ENCODE data around the gene IL19. TPM values are rescaled to one million over a fixed set of nuclear protein-coding genes. Genes with fewer than 3 reads are reported as not detected.

The IL19 gene, protein sequence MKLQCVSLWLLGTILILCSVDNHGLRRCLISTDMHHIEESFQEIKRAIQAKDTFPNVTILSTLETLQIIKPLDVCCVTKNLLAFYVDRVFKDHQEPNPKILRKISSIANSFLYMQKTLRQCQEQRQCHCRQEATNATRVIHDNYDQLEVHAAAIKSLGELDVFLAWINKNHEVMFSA
- total RNA-seq (10 to 100 TPM in 1 of 5 donors, not detected in 4; 25.9 TPM), polyA plus RNA-seq (1 to 10 TPM in 1 of 3 donors, not detected in 2; 3.1 TPM)
- long read RNA-seq, donor 1 = 0 reads
- long read RNA-seq, donor 2 = 0 reads
- long read RNA-seq, donor 3 = 0 reads
- long read RNA-seq, donor 4 = 0 reads
- long read RNA-seq, donor 5 = 0 reads
- long read RNA-seq, donor 6 = 0 reads
- long read RNA-seq, donor 7, partial matches to known transcripts = 0 of 1 reads
- long read RNA-seq, donor 7, other reads (novel, unspliced or antisense) = 0 of 1 reads
- long read RNA-seq, donor 8 = 0 reads
- long read RNA-seq, donor 9 = 0 reads
- long read RNA-seq, donor 10, partial matches to known transcripts = 0 of 1 reads
- long read RNA-seq, donor 10, other reads (novel, unspliced or antisense) = 0 of 1 reads

DNA sequence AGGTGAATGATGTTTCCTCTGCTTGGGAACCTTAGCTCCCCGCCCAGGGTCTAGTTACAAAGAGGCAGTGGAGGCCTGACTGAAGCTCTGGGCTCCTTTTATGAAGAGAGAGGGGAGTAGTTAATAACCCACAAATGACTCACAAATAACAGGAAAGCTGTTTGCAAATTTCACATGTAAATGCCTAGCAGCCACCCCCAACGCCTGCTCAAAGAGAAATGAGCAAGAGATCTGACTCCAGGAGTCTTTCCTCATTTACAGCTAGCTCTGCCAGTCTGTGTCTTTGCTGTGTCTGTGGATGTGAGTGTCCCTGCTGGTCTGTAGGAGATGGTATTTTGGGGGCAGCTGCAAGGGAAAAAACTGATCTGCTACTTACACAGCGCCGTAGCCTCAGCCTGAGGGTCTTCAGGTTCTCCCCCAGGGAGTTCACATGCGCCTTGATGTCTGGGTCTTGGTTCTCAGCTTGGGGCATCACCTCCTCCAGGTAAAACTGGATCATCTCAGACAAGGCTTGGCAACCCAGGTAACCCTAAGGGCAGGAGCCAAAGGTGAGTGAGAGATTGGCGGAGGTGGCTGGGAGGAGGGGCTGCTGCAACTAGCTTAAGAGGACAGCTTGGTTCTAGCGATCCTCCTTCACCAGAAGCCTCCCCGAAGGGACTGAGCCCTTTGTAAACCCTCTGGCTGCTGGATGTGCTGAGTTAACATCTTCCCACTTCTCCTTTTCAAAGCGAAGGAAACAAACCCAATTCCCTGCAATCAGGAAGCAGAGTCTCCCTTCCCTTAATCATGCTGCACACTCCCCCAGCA lies at the start of gene IL19:
IL19 (plus strand) TSS at position 243 of the 807 bp plus-strand sequence. CDS start 65,890 bp downstream, outside the sequence.
- intact Hi-C loops (cut with DNase I; ENCODE audit: low total_unique reads) = no loop called here
- Histone ChIP-seq H3K9me3 (no peaks in the 10 kb centered on the region), H3K4me3 (peak within 1 kb of the TSS in 1 of 4 donors; percentile 19), H3K27me3 (peaks cover 0 to 16% (median 0%) of the 10 kb centered on the region in 3 donors), H3K27ac (peak within 1 kb of the TSS in 4 of 5 donors; percentile 29 to 65 (median 40)), H3K36me3 (no peaks in the 10 kb centered on the region), H3K4me1 (peaks cover 0 to 30% (median 0%) of the 10 kb centered on the region in 4 donors)
- no peak for TF ChIP-seq EP300 (IDR thresholded peaks at IDR 0.05)
- TF ChIP-seq, protein P1, sequence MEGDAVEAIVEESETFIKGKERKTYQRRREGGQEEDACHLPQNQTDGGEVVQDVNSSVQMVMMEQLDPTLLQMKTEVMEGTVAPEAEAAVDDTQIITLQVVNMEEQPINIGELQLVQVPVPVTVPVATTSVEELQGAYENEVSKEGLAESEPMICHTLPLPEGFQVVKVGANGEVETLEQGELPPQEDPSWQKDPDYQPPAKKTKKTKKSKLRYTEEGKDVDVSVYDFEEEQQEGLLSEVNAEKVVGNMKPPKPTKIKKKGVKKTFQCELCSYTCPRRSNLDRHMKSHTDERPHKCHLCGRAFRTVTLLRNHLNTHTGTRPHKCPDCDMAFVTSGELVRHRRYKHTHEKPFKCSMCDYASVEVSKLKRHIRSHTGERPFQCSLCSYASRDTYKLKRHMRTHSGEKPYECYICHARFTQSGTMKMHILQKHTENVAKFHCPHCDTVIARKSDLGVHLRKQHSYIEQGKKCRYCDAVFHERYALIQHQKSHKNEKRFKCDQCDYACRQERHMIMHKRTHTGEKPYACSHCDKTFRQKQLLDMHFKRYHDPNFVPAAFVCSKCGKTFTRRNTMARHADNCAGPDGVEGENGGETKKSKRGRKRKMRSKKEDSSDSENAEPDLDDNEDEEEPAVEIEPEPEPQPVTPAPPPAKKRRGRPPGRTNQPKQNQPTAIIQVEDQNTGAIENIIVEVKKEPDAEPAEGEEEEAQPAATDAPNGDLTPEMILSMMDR (IDR thresholded peaks at IDR 0.05) = no peak
- TF ChIP-seq POLR2A (IDR thresholded peaks at IDR 0.05) = no peak
- 64 to 72% (median 67%) methylated on average over 9 of the region's 9 CpGs for WGBS, 5 donors
- DNase-seq = peak in 1 of 2 donors; percentile 34

DNA sequence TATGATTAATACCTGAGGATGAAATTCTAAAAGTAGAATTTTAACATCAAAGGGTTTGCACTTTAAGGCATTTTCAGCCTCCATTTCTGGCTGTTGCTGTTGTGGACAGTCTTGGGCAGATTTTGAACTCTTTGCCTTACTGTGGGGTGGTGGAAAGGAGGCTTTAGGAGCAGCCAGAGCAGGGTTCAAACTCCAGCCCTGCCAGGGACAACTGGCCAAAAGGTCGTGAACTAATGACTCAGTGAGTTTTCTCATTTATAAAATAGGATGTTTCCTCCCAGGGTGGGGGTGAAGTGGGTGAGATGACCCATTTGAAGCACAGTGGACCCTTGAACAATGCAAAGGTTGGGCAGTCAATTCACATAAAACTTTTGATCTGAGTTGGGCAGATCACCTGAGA lies 49.1 kb upstream of the IL19 start:
- H3K4me3 ChIP-seq = no peak overlapping the region
- no peaks in the 10 kb centered on the region for H3K9me3 ChIP-seq
- no peaks in the 10 kb centered on the region for H3K27me3 ChIP-seq
- TF ChIP-seq, protein P1 (IDR thresholded peaks at IDR 0.05) = no peak
- no peak for TF ChIP-seq POLR2A (IDR thresholded peaks at IDR 0.05)
- no peak for TF ChIP-seq POLR2AphosphoS5 (IDR thresholded peaks at IDR 0.05)
- TF ChIP-seq EP300 (IDR thresholded peaks at IDR 0.05) = no peak
- H3K27ac ChIP-seq = no peak overlapping the region
- intact Hi-C loops (cut with DNase I; ENCODE audit: low total_unique reads) = no loop called here
- H3K4me1 ChIP-seq = peaks cover 52 to 87% (median 73%) of the 10 kb centered on the region in 4 donors
- no peaks in the 10 kb centered on the region for H3K36me3 ChIP-seq
- WGBS, 5 donors = 80 to 93% (median 84%) methylated on average over 1 of the region's 1 CpG
- DNase-seq = no peak

DNA sequence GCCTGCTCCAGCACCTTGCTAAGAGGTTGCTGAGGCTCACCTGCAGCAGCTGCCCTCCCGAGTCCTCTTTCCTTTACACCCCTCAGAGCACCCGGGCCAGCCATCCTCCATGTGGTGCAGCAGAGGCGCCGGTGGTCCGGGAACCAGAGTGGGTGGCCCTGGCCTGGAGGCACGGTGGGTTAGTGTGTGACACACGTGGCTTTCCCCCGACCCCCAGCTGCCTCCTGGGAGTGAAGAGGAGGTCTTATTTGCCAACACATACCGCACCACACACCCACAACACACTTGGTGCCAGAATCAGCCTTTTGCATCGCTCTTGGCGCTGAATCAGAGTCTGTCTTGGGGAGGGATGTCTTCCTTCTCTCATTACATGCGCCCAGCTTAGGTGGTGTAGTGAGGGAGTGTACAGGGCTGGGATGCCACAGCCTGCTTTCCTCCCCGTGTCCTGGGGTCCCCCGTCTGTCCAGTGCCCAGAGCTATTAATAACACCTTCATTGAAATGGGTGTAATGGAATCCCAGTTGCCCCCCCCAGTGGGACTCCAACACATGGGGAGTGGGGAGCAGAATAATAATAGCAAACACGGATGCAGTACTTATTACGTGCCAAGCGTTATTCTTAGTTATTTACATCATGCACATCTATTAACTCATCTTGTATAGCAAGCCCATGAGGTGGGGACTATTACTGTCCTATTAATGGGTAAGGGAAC lies 47.7 kb upstream of the IL19 start:
- peak overlapping the region in 4 of 5 donors; percentile 69 to 86 (median 76) for H3K27ac ChIP-seq
- peaks cover 45 to 89% (median 67%) of the 10 kb centered on the region in 4 donors for H3K4me1 ChIP-seq
- WGBS, 5 donors = 77 to 85% (median 80%) methylated on average over 13 to 17 of the region's 17 CpGs
- no peaks in the 10 kb centered on the region for H3K27me3 ChIP-seq
- TF ChIP-seq POLR2AphosphoS5 (IDR thresholded peaks at IDR 0.05) (no peak), EP300 (IDR thresholded peaks at IDR 0.05) (no peak), POLR2A (IDR thresholded peaks at IDR 0.05) (no peak)
- TF ChIP-seq, protein P1 (IDR thresholded peaks at IDR 0.05) = no peak
- intact Hi-C loops (cut with DNase I; ENCODE audit: low total_unique reads) = no loop called here
- no peaks in the 10 kb centered on the region for H3K36me3 ChIP-seq
- DNase-seq = no peak
- no peaks in the 10 kb centered on the region for H3K9me3 ChIP-seq
- no peak overlapping the region for H3K4me3 ChIP-seq

DNA sequence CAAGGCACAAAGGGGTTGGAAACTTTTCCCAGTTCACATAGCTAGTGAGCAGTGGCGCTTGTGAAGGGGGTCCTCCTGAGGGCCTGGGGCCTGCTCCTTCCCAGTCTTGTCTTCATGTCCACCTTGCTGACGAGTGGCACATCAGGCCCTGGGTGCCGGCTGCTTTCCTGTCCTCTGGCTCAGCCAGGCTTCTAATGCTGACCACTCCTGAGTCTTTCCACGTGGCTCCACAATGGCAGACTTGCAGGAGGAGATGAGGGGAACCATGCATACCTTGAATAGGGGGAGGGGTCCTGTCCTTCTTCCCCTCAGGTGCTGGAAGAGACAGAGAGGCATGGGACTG lies 47.1 kb upstream of the IL19 start:
- TF ChIP-seq EP300 (IDR thresholded peaks at IDR 0.05) (no peak), POLR2AphosphoS5 (IDR thresholded peaks at IDR 0.05) (no peak), POLR2A (IDR thresholded peaks at IDR 0.05) (no peak)
- TF ChIP-seq, protein P1 (IDR thresholded peaks at IDR 0.05) = no peak
- intact Hi-C loops (cut with DNase I; ENCODE audit: low total_unique reads) = no loop called here
- no peaks in the 10 kb centered on the region for H3K27me3 ChIP-seq
- WGBS, 5 donors = 69 to 75% (median 72%) methylated on average over 4 of the region's 4 CpGs
- no peak overlapping the region for H3K4me3 ChIP-seq
- peaks cover 0 to 2% (median under 1%) of the 10 kb centered on the region in 4 donors for H3K36me3 ChIP-seq
- DNase-seq = no peak
- H3K4me1 ChIP-seq = peaks cover 45 to 94% (median 67%) of the 10 kb centered on the region in 4 donors
- no peaks in the 10 kb centered on the region for H3K9me3 ChIP-seq
- H3K27ac ChIP-seq = peak overlapping the region; percentile 8 to 86 (median 75)

Data from stomach (tissue), 19 donors.